MM.1S (cell line): ENCODE results near the gene ANKRD60.

Source experiments
- DNase-seq: peaks from one replicate; pipeline ENCODE4 v3.0.0-alpha.2; 2015
- H2AFZ ChIP-seq: fragments of 300-600 bp; sonication (generic); 2 replicates; pipeline ENCODE4 v1.6.0; 2016; ENCODE audit warnings: antibody characterized with exemption, low read length
- H3F3A ChIP-seq: fragments of 300-600 bp; sonication (generic); 2 replicates; pipeline ENCODE4 v1.6.1; 2016; ENCODE audit warnings: mild to moderate bottlenecking, antibody characterized with exemption, low read length, moderate library complexity, mixed read lengths; ENCODE audit not compliant: insufficient read depth
- H3K27ac ChIP-seq: fragments of 300-600 bp; sonication (generic); 2 replicates; pipeline ENCODE4 v1.5.1; 2016; ENCODE audit warnings: mild to moderate bottlenecking, low read length
- H3K27me3 ChIP-seq: fragments of 300-600 bp; sonication (generic); replicated peaks from 2 replicates; pipeline ENCODE4 v1.6.0; 2016; ENCODE audit warnings: low read length; ENCODE audit not compliant: insufficient read depth
- H3K36me3 ChIP-seq: fragments of 300-600 bp; sonication (generic); replicated peaks from 2 replicates; pipeline ENCODE4 v1.6.1; 2016; ENCODE audit warnings: mild to moderate bottlenecking, low read length, mixed read lengths; ENCODE audit not compliant: insufficient read depth
- H3K4me1 ChIP-seq: fragments of 300-600 bp; sonication (generic); 2 replicates; pipeline ENCODE4 v1.6.1; 2016; ENCODE audit warnings: low read length, mixed read lengths
- H3K4me2 ChIP-seq: fragments of 300-600 bp; sonication (generic); 2 replicates; pipeline ENCODE4 v1.6.0; 2016; ENCODE audit warnings: low read depth, low read length
- H3K4me3 ChIP-seq: fragments of 300-600 bp; sonication (generic); 2 replicates; pipeline ENCODE4 v1.5.1; 2016; ENCODE audit warnings: low read length, mixed read lengths
- H3K79me2 ChIP-seq: fragments of 300-600 bp; sonication (generic); 2 replicates; pipeline ENCODE4 v1.6.1; 2016; ENCODE audit warnings: mixed run types, low read length, mixed read lengths
- H3K9ac ChIP-seq: fragments of 300-600 bp; sonication (generic); 2 replicates; pipeline ENCODE4 v1.6.1; 2016; ENCODE audit warnings: low read length, mixed read lengths
- H3K9me2 ChIP-seq: fragments of 300-600 bp; sonication (generic); replicated peaks from 2 replicates; pipeline ENCODE4 v1.6.1; 2016; ENCODE audit warnings: mild to moderate bottlenecking, low read length, mixed read lengths; ENCODE audit not compliant: insufficient read depth
- H3K9me3 ChIP-seq: fragments of 300-600 bp; sonication (generic); replicated peaks from 2 replicates; pipeline ENCODE4 v1.6.1; 2016; ENCODE audit warnings: mild to moderate bottlenecking, low read length, mixed read lengths; ENCODE audit not compliant: insufficient read depth
- H4K20me1 ChIP-seq: fragments of 300-600 bp; sonication (generic); 2 replicates; pipeline ENCODE4 v1.6.1; 2016; ENCODE audit warnings: mild to moderate bottlenecking, low read length, moderate library complexity, mixed read lengths; ENCODE audit not compliant: insufficient read depth
- EZH2 ChIP-seq: fragments of 300-600 bp; sonication (generic); optimal IDR thresholded peaks from 2 replicates; pipeline ENCODE3; 2017; ENCODE audit warnings: low read depth, mild to moderate bottlenecking, antibody characterized with exemption, low read length, mixed read lengths
- EZH2phosphoT487 ChIP-seq: fragments of 300-600 bp; sonication (generic); IDR thresholded peaks from 2 replicates; pipeline ENCODE4 v1.6.1; 2018; ENCODE audit warnings: antibody characterized with exemption, low read length
- TF ChIP-seq, protein P1 (sequence below): fragments of 300-600 bp; sonication (generic); IDR thresholded peaks from 2 replicates; pipeline ENCODE4 v1.5.1; 2016; ENCODE audit warnings: antibody characterized with exemption, low read length, mixed read lengths

ANKRD60 gene, protein sequence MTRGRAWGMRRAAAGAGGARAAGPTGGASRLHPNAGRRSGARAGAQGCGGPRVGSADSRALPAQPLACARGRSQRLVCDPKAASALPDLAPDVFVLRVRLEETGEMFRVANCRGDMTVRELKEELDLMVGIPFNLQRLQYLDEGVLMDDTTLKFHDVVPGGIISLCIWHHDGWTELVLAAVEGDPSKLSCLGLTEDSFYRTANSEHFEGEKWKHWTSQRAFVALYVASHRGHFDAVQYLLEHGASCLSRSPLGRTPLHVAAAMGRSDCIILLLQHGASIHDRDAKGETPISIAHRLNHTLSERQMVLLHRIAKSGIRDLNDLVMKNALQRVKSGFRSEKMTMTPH

DNA sequence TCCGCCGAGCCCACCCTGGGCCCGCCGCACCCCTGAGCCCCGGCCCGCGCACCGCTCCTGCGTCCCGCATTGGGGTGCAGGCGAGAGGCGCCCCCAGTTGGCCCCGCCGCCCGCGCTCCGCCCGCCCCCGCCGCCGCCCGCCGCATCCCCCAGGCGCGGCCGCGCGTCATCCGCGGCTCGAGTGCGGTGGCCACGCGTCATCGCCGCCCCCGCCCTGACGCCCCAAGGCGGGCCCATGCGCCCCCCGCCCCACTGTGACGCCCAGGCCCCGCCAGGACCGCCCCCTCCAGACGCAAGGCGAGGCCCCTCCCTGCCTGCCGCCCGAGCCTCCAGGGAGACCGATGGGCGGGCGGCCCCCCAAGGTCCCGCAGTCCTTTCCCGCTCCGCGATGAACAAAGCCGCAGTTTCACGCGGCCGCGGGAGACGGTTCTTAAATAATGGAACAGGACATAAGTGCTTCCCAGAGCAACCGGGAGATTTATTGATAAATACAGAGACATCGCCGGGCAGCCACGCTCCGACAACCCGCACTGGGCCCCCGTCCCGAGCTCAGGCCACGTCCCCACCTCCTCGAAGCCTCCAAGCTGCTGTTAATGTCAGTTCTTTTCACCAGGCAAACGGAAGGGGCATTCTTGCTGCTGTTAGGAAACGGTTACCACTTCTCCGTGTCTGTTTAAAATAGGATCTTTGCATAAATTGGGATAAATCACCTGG, at the start of gene ANKRD60:
Gene ANKRD60, minus strand, starts transcription at position 170 of the 714 bp plus-strand sequence. Its CDS starts 0 bp downstream, at position 170.
- TF ChIP-seq EZH2phosphoT487 = no peak
- TF ChIP-seq, protein P1, sequence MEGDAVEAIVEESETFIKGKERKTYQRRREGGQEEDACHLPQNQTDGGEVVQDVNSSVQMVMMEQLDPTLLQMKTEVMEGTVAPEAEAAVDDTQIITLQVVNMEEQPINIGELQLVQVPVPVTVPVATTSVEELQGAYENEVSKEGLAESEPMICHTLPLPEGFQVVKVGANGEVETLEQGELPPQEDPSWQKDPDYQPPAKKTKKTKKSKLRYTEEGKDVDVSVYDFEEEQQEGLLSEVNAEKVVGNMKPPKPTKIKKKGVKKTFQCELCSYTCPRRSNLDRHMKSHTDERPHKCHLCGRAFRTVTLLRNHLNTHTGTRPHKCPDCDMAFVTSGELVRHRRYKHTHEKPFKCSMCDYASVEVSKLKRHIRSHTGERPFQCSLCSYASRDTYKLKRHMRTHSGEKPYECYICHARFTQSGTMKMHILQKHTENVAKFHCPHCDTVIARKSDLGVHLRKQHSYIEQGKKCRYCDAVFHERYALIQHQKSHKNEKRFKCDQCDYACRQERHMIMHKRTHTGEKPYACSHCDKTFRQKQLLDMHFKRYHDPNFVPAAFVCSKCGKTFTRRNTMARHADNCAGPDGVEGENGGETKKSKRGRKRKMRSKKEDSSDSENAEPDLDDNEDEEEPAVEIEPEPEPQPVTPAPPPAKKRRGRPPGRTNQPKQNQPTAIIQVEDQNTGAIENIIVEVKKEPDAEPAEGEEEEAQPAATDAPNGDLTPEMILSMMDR = no peak
- TF ChIP-seq EZH2 = no peak
- H3K27ac ChIP-seq = no peak within 1 kb of the TSS
- no peaks in the 10 kb centered on the region for H3K36me3 ChIP-seq
- no peak within 1 kb of the TSS for H2AFZ ChIP-seq
- H4K20me1 ChIP-seq = no peaks in the 10 kb centered on the region
- no peaks in the 10 kb centered on the region for H3K4me1 ChIP-seq
- no peaks in the 10 kb centered on the region for H3F3A ChIP-seq
- no peak within 1 kb of the TSS for H3K4me3 ChIP-seq
- no peaks in the 10 kb centered on the region for H3K9me2 ChIP-seq
- no peaks in the 10 kb centered on the region for H3K79me2 ChIP-seq
- no peak within 1 kb of the TSS for H3K9ac ChIP-seq
- H3K9me3 ChIP-seq = no peaks in the 10 kb centered on the region
- DNase-seq = no peak
- H3K4me2 ChIP-seq = no peak within 1 kb of the TSS
- peaks cover 41% of the 10 kb centered on the region for H3K27me3 ChIP-seq

DNA sequence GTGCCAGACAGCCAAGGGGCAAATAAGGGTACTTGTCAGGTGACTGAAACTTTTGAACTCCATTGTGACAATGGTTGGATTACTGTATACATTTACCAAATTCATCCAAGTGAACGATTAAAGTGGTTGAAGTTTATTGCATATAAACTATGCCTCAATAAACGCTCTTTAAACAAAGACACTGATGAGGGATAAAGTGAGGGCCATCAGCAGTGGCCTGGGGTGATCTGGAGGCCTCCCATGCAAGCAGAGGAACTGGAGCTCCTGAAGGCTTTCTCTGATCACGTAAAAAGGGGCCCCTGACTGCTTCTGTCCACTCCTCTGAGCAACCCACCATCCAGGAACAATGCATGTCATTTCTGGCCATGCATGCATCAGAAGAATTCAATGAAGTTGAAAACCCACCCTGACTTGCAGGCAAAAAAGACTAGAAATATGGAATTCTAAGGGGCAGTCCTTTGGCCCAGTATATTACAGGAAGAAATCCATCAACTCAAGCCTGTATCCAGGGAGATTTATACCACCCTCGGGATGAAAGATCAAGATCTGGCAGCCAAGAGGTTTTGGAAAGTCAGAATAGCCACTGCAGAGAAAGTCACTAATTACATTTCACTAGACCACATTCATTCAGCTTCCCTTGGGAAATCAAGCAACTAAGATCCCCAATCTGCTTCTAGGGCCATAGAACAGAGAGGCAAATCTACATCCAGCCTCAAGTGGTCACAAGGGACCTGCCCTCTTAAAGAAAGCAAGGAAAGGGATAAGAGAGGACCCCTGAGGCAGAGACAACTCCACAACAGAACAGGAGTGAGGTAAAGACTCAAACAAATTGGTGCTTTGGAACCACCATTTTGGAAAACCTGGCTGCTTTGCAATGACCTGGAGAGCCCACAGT, 49.4 kb upstream of the ANKRD60 start:
- Histone ChIP-seq H3K9me2 (no peaks in the 10 kb centered on the region), H3K27ac (no peak overlapping the region), H4K20me1 (no peaks in the 10 kb centered on the region), H3F3A (no peaks in the 10 kb centered on the region), H3K4me1 (no peaks in the 10 kb centered on the region), H2AFZ (no peak overlapping the region), H3K79me2 (no peaks in the 10 kb centered on the region), H3K36me3 (no peaks in the 10 kb centered on the region), H3K4me2 (no peak overlapping the region), H3K9ac (no peak overlapping the region), H3K4me3 (no peak overlapping the region), H3K9me3 (no peaks in the 10 kb centered on the region), H3K27me3 (no peaks in the 10 kb centered on the region)
- TF ChIP-seq EZH2 = no peak
- TF ChIP-seq, protein P1 = no peak
- TF ChIP-seq EZH2phosphoT487 = no peak
- no peak for DNase-seq

DNA sequence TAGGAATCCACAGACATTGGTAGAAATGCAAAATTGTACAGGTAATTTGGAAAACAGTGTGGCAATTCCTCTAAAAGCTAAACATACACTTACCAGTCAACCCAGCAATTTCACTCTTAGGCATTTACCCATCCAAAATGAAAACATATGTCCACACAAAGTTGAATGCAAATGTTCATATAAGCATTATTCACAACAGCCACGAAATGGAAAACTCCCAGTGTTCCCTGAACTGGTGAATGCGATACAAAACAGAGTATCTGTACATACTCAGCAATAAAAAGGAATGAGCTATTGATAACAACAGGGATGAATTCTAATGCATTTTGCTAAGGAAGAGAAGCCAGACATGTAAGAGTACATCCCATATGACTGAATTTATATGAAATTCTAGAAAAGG, 48.7 kb upstream of the ANKRD60 start:
- Histone ChIP-seq H3F3A (no peaks in the 10 kb centered on the region), H3K27ac (no peak overlapping the region), H3K4me1 (no peaks in the 10 kb centered on the region), H3K4me3 (no peak overlapping the region), H3K27me3 (no peaks in the 10 kb centered on the region), H3K36me3 (no peaks in the 10 kb centered on the region), H3K79me2 (no peaks in the 10 kb centered on the region), H2AFZ (no peak overlapping the region), H3K4me2 (no peak overlapping the region), H3K9me2 (no peaks in the 10 kb centered on the region), H4K20me1 (no peaks in the 10 kb centered on the region), H3K9ac (no peak overlapping the region), H3K9me3 (no peaks in the 10 kb centered on the region)
- DNase-seq = no peak
- TF ChIP-seq EZH2 (no peak), EZH2phosphoT487 (no peak)
- TF ChIP-seq, protein P1 = no peak
